Transverse colon (tissue), 4 donors: ENCODE data around the gene GCNT2.

Source experiments
- EP300 ChIP-seq: sonication (generic); formaldehyde crosslinking; IDR thresholded peaks from one replicate; pipeline ENCODE4 v1.6.1; 2017; ENCODE audit warnings: antibody characterized with exemption, low read depth
- POLR2A ChIP-seq: fragments of 450-650 bp; IDR thresholded peaks from one replicate; pipeline ENCODE4 v1.6.1; 2016; ENCODE audit warnings: antibody characterized with exemption, mild to moderate bottlenecking, moderate library complexity
- POLR2AphosphoS5 ChIP-seq, 3 donors: sonication (generic); formaldehyde crosslinking; IDR thresholded peaks; one replicate each; pipeline ENCODE4 v1.6.1; 2016; ENCODE audit warnings: antibody characterized with exemption in 3 of 3
- TF ChIP-seq, protein P1 (sequence below), 5 experiments: fragments of 200-600 bp in 3 of 5; fragments of 450-650 bp in 2 of 5; sonication (generic) in 3 of 5; IDR thresholded peaks; 1 replicate in 2 of 5; 2 replicates in 3 of 5; pipeline ENCODE4 v1.5.1; 2016 to 2017; ENCODE audit warnings: antibody characterized with exemption in 5 of 5, inconsistent platforms in 3 of 5, mild to moderate bottlenecking in 2 of 5, moderate library complexity in 1 of 5

DNA sequence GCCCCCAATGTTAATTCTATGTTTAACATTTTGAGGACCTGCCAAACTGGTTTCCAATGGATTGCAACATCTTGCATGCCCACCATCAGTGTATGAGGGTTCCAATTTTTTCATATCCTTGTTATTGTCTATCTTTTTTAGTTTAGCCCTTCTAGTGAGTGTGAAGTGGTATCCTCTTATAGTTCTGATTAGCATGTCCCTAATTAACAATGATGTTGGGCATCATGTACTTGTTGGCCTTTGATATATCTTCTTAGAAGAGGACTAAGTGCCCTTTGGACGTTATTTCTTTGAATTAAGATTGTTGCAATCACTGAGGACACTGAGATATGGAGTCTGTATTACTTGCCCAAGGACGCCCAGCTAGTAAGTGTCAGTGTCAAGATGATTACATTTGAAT lies 22.3 kb downstream of the GCNT2 start:
- TF ChIP-seq, protein P1, sequence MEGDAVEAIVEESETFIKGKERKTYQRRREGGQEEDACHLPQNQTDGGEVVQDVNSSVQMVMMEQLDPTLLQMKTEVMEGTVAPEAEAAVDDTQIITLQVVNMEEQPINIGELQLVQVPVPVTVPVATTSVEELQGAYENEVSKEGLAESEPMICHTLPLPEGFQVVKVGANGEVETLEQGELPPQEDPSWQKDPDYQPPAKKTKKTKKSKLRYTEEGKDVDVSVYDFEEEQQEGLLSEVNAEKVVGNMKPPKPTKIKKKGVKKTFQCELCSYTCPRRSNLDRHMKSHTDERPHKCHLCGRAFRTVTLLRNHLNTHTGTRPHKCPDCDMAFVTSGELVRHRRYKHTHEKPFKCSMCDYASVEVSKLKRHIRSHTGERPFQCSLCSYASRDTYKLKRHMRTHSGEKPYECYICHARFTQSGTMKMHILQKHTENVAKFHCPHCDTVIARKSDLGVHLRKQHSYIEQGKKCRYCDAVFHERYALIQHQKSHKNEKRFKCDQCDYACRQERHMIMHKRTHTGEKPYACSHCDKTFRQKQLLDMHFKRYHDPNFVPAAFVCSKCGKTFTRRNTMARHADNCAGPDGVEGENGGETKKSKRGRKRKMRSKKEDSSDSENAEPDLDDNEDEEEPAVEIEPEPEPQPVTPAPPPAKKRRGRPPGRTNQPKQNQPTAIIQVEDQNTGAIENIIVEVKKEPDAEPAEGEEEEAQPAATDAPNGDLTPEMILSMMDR (IDR thresholded peaks at IDR 0.05) = no peak
- no peak for TF ChIP-seq EP300
- no peak for TF ChIP-seq POLR2A
- no peak for TF ChIP-seq POLR2AphosphoS5 (IDR thresholded peaks at IDR 0.05)
